Kidney epithelial cell (primary cell): ENCODE measurements around the gene TMEM145. TPM values are rescaled to one million over a fixed set of nuclear protein-coding genes. Genes with fewer than 3 reads are reported as not detected.

Source experiments
- DNase-seq: peaks from one replicate; pipeline ENCODE4 v3.0.0-alpha.2; 2010; ENCODE audit warnings: low read depth
- H3K27me3 ChIP-seq: 2 replicates; pipeline ENCODE4 v1.6.0; 2011; ENCODE audit warnings: low read length; ENCODE audit not compliant: control insufficient read depth, insufficient read depth
- H3K36me3 ChIP-seq: 2 replicates; pipeline ENCODE4 v1.5.1; 2011; ENCODE audit warnings: low read length; ENCODE audit not compliant: control insufficient read depth, insufficient read depth
- H3K4me3 ChIP-seq: 2 replicates; pipeline ENCODE4 v1.5.1; 2011; ENCODE audit warnings: low read depth, mild to moderate bottlenecking, control low read depth, low read length
- total RNA-seq: library from RNA; depleted of rRNA; stranded (reverse); fragments of >200 nt; gene quantifications from 2 replicates; pipeline ENCODE4 v1.2.3, GENCODE V29; 2015
- TF ChIP-seq, protein P1 (sequence below): IDR thresholded peaks from 2 replicates; pipeline ENCODE4 v1.5.1; 2011; ENCODE audit warnings: mild to moderate bottlenecking, moderate library complexity, low read length, control low read depth, inconsistent platforms; ENCODE audit not compliant: insufficient read depth, poor library complexity, severe bottlenecking

Gene TMEM145
- total RNA-seq, 1 donor from 2014 or later, result 0.54 TPM

DNA sequence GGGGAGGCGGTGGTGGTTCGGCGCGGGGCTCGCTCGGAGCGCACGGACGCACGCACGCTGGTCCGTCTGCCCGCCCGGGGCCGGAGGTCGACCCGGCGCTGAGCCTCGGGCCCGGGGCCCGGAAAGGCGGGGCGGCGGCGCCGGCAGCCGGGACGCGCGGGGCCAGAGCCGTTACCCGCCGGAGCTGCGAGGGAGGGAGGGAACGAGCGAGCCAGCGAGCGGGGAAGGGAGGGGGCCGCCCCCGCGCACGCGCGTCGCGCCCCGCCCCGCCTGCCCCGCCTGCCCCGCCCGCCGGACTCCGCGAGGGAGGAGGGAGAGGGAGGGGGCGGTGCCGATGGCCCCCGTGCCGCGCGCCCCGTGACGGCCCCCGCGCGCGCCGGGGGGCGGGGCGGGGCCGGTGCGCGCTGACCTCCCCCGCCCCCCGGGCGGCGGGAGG, 29.0 kb upstream of the TMEM145 start:
- DNase-seq, result no peak
- H3K36me3 ChIP-seq, result peaks cover 1% of the 10 kb centered on the region
- H3K27me3 ChIP-seq, result no peaks in the 10 kb centered on the region
- TF ChIP-seq, protein P1, sequence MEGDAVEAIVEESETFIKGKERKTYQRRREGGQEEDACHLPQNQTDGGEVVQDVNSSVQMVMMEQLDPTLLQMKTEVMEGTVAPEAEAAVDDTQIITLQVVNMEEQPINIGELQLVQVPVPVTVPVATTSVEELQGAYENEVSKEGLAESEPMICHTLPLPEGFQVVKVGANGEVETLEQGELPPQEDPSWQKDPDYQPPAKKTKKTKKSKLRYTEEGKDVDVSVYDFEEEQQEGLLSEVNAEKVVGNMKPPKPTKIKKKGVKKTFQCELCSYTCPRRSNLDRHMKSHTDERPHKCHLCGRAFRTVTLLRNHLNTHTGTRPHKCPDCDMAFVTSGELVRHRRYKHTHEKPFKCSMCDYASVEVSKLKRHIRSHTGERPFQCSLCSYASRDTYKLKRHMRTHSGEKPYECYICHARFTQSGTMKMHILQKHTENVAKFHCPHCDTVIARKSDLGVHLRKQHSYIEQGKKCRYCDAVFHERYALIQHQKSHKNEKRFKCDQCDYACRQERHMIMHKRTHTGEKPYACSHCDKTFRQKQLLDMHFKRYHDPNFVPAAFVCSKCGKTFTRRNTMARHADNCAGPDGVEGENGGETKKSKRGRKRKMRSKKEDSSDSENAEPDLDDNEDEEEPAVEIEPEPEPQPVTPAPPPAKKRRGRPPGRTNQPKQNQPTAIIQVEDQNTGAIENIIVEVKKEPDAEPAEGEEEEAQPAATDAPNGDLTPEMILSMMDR, result no peak
- peak overlapping the region; percentile 62 for H3K4me3 ChIP-seq

DNA sequence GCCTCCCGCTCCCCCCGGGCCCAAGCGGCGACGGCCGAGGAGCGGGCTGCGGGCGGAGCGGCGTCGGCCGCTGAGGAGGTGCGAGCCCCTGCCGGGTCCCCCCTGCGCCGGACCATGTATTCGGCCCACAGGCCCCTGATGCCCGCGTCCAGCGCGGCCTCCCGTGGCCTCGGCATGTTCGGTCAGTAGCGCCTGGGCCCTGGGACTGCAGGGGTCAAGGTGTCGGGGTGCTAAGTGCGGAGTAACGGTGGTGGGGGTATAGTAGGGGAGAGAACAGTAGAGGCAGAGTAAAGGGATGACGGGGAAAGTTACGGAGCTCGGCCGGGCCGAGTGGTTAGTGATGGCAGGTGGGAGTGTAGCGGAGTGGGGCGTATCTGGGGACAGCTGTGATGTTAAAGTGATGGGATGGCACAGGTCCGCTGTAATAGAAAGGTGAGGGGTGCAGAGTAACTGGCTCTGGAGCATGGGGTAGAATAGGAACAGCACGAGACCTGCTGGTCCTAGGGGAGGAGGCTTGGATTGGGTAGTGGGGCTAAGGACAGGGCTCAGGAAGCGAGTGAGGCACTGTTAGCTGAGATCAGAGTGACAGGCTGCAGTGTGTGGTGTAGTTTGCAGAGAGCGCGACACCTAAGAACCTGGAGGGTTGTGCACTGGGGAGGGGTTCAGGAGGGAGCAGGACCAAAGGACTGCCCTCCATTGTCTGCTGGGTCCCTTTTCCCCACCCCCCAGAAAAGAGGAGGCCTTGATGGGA, 28.3 kb upstream of the TMEM145 start:
- TF ChIP-seq, protein P1, result no peak
- Histone ChIP-seq H3K4me3 (peak overlapping the region; percentile 62), H3K36me3 (peaks cover 4% of the 10 kb centered on the region), H3K27me3 (no peaks in the 10 kb centered on the region)
- no peak for DNase-seq

DNA sequence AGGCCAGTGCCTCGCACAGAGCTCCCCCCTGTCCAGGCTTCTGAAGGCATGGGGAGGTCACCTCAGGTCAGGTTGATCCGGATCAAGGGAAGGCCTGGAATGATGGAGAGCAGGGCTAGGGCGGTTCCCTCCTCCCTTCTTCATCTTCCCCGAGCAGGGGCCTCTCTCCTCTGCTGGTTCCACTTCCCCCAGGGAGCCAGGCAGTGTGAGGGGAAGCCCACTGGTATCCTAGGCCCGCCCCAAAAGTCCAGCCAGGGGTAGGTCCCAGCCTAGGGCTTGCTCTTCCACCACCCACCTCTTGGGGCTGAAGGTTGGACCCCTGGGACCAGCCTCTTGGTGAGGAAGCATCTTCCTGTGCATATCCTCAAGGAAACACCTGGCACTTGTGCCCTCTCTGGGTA, 27.6 kb upstream of the TMEM145 start:
- Histone ChIP-seq H3K4me3 (peak overlapping the region; percentile 62), H3K36me3 (peaks cover 7% of the 10 kb centered on the region)

DNA sequence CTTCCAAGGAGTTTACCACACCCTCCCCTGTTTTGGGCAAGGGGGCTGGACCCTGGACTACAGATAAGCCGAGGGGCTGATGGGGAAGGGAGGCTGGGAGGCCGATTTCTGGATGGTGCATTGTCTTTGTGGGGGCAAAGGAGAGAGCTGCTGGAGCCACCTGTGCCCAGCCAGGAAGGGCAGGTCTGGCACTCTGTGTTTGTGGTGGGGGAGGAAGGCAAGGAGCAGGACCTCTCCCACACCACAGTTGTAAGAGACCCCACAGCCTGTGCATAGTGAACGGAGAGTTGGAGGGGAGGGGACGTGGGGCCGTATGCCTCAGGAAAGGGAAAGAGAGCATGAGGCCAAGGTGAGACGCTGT, 27.1 kb upstream of the TMEM145 start:
- Histone ChIP-seq H3K36me3 (peaks cover 10% of the 10 kb centered on the region), H3K27me3 (no peaks in the 10 kb centered on the region), H3K4me3 (no peak overlapping the region)
- no peak for DNase-seq
- TF ChIP-seq, protein P1, result no peak

More for the DNA sequence above, 27.6 kb upstream of the TMEM145 start:
- TF ChIP-seq, protein P1, result no peak
- DNase-seq, result no peak
- H3K27me3 ChIP-seq, result no peaks in the 10 kb centered on the region

DNA sequence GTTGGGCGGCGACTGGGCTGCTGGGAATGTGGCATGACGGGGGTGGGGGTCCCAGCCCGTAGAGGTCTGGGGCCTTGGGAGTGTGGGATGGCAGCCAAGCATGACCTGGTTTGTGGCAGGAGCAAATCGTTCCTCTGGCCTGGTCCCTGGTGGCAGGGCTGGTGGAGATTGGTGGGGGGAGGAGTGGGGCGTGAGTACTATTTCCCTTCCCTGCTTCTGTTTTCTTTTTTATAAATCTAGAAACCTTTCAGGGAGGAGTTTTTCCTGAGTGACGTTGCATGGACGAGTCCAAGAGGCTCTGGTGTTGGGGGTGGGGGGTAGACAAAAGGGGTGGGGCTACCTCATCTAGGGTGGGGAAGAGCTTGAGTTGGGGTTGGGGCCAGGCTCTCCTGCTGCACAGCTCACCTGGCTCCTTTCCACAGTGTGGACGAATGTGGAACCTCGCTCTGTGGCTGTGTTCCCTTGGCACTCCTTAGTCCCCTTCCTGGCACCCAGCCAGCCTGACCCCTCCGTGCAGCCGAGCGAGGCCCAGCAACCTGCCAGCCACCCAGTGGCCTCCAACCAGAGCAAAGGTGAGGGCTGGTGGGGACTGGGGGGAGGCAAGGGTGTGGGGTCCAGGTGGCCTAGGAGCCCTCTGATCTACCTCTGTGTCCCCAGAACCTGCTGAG, 26.6 kb upstream of the TMEM145 start:
- H3K36me3 ChIP-seq, result peaks cover 13% of the 10 kb centered on the region

More for the DNA sequence above, 26.6 kb upstream of the TMEM145 start:
- TF ChIP-seq, protein P1, result no peak
- DNase-seq, result no peak
- H3K4me3 ChIP-seq, result no peak overlapping the region
- no peaks in the 10 kb centered on the region for H3K27me3 ChIP-seq
